HG03066 (cell line): ENCODE results near the gene DBT.
"Not testable (repeated sequence)": the region's sequence is repeated elsewhere in the genome, so short reads cannot be mapped to it uniquely, and the experiment has no call there.

Experiments used
- ATAC-seq: cut with Tn5 transposase; IDR thresholded peaks from one replicate; pipeline ENCODE4 v1.9.1; 2021; ENCODE audit warnings: low read depth; ENCODE audit not compliant: unreplicated experiment

The DBT gene

DNA sequence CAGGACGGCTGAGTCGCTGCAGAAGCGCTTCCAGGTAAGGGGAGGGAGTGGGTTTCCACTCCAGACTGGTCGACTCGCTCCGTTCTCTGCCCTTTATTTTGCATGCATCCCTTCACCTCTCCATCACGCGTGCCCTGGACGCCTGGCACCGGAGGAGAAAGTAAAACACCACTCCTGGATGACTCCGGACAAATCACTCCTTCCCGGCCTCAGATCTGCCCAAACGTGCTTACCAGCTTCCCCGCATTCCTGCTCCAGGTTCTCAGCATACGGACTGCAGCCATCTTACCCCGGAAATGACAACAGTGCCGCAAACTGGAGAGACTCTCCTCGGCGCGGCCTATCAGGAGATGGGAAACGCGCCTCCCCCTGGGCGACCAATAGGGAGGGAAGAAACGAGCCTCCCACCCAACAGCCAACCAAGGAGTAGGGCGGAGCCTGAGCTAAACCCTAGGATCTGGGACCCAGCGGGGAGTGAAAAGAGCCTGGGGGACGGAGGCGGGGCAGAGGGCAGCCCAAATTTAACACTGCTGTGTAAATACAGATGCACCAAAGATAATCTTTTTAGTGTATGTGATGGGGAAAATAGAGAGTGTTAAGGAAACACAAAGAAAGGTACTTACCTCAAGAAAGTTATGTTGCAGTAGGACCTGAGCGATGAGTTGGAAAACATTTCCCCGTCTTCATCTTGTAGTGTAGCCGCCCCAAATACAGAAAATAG, at the start of gene DBT:
Gene DBT (minus strand): TSS at position 298 of the 721 bp plus-strand sequence. CDS start 14 bp downstream, at position 284.
- ATAC-seq: peak; percentile 100

DNA sequence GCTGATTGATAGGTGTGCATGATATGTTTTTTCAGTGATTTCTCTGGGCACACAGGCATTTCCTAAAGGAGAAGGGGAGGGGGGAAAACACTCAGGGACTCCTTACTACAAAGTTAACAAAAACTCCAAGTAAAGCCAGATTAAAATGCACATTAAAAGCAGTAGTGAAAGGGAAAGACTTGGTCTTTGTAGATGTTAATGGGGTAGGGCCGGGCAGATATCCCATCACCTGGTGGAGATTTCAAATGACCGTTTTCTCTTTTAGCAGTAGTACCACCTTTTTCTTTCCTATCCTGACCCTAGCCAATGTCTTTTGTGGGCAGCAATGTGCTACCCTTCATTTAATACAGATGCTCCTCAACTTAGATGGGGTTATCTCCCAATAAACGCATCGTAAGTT, 48.9 kb upstream of the DBT start:
- no peak for ATAC-seq

DNA sequence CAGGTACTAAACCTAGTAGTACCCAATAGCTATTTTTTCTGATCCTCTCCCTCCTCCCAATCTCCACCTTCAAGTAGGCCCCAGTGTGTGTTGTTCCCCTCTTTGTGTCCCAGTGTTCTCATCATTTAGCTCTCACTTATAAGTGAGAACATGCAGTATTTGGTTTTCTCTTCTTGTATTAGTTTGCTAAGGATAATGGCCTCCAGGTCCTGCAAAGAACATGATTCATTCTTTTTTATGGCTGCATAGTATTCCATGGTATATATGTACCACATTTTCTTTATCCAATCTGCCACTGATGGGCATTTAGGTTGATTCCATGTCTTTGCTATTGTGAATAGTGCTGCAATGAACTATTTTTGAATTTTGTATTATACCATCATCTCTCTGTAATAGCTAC, 47.4 kb upstream of the DBT start:
- ATAC-seq: not testable (repeated sequence)

DNA sequence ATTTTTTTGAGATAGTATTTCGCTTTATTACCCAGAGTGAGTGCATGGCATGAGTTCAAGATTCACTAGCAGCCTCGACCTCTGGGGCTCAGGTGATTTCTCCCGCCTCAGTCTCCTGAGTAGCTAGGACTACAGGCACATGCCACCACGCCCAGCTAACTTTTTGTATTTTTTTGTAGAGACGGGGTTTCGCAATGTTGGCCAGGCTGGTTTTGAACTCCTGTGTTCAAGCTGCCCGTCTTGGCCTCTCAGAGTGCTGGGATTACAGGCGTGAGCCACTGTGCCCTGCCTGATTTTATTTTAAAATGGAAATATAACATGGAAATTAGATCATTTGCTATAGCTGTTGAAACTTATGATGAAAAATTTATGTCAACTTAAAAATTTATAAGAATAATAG, 46.5 kb upstream of the DBT start:
- ATAC-seq: no peak

DNA sequence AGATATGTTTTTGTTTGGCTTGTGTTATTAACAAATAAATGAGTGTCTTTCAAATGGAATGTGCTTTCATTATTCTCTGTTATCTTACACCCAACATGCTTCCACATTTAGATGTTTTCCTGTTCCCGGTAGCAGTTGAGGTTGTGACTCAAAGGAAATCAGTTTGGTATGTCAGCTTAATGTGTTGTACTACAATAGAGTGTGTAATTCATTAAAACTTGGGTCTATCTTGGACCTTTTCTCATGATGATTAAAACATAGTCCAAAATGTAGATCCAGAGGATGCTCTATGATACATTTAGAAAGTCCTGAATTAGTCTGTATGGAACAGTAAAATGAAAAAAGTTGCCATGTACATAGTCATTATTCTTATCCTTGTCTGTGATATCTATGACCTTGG, 43.1 kb upstream of the DBT start:
- ATAC-seq: no peak

DNA sequence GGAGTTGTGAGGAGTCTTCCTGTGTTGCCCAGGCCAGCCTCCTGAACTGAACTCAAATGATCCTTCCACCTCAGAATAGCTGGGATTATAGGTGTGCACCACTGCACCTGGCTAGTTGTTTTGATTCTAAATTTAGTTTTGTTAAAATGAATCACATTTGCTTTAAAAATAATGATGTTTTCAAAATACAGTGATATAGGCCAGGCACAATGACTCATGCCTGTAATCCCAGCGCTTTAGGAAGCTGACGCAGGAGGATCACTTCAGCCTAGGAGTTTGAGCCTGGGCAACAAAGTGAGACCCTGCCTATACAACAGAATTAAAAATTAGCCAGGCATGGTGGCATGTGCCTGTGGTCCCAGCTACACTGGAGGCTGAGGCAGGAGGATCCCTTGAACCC, 40.7 kb upstream of the DBT start:
- ATAC-seq: no peak

DNA sequence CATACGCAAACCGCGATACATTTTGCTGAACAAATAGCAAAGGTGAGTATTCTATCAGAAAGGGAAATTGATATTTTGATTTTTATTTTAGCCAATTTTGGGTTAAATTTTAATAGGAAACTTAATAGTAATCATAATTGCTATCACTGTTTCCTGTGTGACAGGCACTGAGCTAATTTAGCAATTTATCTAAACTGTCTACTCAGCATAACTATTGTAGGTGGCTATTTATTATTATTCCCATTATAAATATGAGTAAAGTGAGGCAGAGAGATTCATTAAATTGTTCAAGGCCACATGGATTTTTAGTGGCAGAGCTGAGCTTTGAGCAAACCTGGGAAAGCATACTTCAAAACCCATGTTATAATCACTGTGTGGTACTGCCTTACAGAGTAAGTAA, 37.5 kb upstream of the DBT start:
- no peak for ATAC-seq

DNA sequence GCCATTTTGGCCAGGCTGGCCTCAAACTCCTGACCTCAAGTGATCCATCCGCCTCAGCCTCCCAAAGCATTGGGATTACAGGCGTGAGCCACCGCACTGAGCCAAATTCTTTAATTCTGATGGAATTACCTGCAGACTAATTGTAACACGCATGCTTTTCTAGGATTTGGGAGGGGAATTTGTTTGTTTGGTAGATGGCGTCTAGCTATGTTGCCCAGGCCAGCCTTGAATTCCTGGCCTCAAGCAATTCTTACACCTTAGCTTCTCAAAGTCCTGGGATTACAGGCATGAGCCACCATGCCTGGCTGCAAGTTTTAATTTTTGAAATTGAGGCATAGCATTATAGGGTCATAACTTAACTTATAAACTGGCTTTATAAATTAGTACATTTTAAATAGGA, 35.0 kb upstream of the DBT start:
- no peak for ATAC-seq

DNA sequence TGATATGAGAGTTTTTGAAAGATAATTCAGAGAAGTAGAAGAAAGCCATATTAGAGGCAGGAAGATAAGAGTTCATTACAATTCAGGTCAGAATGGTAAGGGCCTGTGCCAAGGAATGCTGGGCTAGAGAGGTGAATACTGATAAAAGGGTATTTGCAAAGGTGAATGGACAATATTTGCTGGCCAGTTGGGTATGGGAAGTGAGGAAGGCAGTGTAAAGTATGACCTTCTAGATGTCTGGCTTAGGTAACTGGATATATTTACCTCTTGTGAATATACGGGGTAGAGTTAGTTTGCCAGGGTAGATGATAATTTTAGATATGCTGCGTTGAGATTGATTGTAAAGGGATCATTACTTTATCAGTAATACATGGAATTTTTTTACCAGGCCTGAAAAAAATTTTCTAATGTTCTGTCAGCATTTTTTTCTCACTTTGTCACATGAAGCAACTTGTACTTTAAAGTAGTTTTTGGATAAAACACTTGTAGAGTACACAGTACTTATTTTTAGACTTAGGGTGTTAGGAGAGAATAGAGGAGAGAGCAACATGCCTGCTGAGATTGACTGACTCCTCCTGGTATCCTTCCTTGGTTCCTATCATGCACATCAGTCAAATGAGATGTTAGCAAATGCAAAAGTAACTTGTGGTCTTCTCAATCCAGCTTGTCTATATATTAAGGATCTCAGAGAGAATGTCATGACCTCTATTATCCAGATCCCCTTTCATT, 30.5 kb upstream of the DBT start:
- no peak for ATAC-seq

DNA sequence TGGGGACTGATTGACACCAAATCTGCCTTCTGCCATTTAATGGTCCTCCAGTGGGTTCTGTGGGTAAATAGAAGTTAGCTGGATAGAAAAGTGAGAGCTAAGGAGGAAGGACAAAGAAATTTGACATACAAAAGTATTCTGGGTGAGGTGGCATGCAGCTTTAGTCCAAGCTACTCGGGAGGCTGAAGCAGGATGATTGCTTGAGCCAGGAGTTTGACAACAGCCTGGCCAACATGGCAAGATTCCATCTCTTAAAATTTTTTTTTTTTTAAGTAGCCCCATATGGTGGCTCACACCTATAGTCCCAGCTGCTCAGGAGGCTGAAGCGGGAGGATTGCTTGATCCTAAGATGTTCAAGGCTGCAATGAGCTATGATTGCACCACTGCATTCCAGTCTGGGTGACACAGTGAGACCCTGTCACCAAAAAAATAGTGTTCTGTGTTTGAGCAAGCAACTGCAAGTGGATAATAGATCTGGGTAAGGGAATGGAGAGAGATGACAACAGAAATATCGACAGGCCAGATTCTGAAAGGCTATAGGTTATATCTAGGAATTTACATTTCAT, 29.8 kb upstream of the DBT start:
- no peak for ATAC-seq

DNA sequence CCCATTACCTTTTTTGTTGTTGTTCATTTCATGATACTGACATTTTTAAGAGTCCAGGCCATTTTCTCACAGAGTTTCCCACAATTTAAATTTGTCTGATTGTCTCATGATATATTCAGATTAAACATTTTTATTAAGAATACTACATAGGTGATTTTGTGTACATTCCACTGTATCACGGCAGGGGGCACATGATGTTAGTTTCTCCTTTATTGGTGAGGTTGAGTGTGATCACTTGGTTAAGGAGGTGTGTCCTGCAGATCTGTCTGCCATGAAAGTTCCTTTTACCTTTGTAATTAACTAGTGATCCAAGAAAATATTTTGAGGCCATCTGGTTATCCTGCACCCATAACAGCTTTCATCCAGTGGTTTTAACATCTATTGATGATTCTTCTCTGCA, 28.2 kb upstream of the DBT start:
- ATAC-seq: no peak

DNA sequence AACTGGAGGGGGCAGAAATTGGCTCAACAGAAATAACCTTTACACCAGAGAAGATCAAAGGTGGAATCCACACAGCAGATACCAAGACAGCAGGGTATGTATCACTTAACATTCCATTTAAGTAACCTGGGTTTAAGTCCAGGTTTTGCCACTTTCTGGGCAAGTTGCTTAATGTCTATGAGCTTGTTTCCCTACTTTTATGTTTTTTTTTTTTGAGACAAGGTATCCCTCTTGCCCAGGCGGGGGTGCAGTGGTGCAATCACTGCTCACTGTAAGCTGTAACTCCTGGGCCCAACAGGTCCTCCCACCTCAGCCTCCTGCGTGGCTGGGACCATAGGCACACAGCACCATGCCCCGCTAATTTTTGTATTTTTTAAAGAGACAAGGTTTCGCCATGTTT, 18.6 kb upstream of the DBT start:
- no peak for ATAC-seq

DNA sequence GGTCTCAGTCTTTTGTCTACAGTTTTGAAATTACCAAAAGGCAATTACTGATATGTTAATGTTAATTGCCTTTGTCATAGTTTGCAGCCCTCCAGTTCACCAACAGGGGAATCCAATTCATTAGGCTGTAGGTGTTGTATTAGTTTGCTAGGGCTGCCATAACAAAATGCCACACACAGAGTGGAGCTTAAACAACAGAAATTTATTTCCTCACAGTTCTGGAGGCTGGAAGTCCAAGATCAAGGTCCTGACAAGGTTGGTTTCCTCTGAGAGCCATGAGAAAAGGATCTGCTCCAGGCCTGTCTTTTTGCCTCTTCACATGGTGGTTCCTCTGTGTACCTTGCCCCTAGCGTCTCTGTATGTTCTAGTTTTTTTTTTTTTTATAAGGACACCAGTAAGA, 17.6 kb upstream of the DBT start:
- no peak for ATAC-seq

DNA sequence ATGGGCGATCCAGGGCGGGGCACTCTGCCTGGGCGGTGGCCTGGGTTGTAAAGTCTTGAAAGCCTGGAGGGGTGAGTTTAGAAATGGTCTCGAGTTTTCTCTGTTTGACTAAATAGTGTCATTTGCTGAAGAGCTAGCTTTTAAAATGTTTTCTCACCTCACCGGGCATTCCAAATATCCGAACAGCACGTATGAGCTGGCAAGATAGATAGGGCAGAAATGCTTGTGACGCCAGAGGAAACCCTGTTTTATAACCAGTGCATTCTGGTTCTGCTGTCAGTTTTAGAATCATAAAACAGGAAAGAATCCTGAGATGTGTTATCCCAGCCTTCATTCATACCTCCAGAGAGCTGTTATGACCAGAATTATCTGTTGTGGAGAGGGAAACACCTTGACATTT, 17.1 kb upstream of the DBT start:
- no peak for ATAC-seq

DNA sequence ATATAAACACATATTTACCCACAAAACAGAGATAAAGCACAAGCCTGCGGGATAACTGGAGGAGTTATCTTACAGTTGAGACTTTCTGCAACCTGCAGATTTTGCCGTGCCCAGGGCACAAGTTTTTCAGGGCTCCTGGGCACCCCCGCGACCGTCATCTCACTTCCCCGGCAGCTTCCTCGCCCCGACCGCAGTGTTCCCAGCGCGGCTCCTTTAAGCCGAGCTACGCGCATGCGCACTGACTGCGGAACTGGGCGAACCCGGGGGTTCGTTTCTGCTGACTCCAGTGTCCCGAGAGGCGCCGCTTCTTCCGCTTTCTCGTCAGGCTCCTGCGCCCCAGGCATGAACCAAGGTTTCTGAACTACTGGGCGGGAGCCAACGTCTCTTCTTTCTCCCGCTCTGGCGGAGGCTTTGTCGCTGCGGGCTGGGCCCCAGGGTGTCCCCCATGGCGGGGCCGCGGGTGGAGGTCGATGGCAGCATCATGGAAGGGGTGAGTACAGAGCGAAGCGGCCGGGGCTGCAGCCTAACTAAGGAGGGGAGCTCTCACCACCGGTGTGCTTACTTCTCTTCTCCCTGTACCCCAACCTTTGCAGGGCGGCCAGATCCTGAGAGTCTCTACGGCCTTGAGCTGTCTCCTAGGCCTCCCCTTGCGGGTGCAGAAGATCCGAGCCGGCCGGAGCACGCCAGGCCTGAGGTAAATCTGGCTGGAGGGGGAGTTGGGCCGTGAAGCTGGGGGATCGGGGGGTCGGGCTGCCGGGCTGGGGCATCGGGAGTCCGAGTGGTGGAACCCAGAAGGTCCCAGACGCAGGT, 16.5 kb upstream of the DBT start, which contains the start of gene RTCA:
Gene RTCA (plus strand): TSS at position 286 of the 810 bp plus-strand sequence. CDS start 160 bp downstream, at position 446.
- peak; percentile 97 for ATAC-seq

DNA sequence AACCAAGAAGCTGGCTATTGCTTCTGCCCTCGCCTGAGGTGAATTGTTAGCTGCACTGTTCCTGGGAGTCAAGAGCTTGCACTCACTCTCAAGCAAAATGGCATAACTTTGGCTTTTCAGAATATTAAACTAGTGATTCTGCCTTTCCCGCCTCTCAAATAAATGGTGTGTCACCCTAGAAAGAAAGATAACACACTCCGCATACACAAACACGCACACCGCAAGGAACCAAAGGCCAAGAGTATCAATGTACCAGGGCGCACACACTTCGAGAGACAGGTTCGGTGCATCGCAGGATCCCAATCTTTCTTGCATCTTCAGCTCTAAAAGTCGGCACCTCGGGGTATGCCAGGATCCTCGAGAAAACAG, 15.9 kb upstream of the DBT start:
- ATAC-seq: peak; percentile 15

DNA sequence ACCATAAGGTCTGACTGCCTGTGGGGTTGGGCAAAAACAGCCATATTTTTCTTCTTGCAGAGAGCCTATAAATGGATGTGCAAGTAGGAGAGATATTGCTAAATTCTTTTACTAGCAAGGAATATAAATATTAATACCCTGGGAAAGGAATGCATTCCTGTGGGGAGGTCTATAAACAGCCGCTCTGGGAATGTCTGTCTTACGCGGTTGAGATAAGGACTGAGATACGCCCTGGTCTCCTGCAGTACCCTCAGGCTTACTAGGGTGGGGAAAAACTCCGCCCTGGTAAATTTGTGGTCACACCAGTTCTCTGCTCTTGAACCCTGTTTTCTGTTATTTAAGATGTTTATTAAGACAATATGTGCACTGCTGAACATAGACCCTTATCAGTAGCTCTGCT, 14.4 kb upstream of the DBT start:
- not testable (repeated sequence) for ATAC-seq

DNA sequence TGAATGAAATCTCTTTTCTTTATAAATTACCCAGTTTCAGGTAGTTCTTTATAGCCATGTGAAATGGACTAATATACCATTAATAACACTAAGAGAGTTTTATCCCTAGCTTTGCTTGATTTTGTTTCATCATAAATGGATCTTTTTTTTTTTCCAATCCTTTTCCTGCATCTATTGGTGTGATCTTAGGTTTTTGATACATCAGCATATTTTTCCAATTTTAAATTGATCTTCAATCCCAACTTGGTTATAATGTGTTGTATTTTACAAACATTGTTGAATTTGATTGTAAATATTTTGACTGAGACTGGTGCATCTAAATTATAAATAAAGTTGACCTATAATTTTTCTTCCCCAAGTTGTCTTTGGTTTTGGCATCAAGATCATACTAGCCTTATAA, 12.1 kb upstream of the DBT start:
- no peak for ATAC-seq

DNA sequence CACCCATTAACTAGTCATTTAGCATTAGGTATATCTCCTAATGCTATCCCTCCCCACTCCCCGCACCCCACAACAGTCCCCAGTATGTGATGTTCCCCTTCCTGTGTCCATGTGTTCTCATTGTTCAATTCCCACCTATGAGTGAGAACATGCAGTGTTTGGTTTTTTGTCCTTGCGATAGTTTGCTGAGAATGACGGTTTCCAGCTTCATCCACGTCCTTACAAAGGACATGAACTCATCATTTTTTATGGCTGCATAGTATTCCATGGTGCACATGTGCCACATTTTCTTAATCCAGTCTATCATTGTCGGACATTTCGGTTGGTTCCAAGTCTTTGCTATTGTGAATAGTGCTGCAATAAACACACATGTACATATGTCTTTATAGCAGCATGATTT, 8.8 kb upstream of the DBT start:
- ATAC-seq: not testable (repeated sequence)

DNA sequence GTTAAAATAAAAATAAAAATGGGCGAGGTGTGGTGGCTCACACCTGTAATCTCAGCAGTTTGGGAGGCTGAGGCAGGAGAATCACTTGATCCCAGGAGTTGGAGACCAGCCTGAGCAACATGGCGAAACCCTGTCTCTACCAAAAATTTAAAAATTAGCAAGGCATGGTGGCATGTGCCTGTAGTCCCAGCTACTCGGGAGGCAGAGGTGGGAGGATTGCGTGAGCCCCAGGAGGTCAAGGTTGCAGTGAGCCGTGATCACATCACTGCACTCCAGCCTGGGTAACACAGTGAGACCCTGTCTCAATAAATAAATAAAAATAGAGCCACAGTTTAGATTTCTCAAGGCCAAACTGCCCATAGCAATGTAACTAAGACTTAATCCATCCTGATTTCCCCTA, 6.6 kb upstream of the DBT start:
- not testable (repeated sequence) for ATAC-seq

DNA sequence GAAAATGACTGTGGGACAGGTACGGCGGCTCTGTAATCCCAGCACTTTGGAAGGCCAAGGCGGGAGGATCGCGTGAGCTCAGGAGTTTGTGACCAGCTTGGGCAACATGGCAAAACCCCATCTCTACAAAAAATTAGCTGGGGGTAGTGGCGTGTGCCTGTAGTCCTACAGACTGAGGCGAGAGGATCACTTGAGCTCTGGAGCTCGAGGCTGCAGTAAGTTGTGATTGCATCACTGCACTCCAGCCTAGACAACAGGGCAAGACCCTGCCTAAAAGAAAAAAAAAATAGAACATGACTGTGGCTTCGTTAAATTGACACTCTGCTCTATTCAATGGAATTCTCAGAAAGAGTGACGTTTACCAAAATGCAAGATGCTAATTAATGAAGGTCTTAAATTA, 3.9 kb upstream of the DBT start:
- ATAC-seq: no peak
